Measurements from ENCODE around the gene MXD3. TPM values are rescaled to one million over a fixed set of nuclear protein-coding genes. Genes with fewer than 3 reads are reported as not detected.
A peak's percentile ranks its signal among the peaks of the same experiment; 100 is the strongest.

The MXD3 gene
- total RNA-seq, 1 donor from 2014 or later = 0.53 TPM

DNA sequence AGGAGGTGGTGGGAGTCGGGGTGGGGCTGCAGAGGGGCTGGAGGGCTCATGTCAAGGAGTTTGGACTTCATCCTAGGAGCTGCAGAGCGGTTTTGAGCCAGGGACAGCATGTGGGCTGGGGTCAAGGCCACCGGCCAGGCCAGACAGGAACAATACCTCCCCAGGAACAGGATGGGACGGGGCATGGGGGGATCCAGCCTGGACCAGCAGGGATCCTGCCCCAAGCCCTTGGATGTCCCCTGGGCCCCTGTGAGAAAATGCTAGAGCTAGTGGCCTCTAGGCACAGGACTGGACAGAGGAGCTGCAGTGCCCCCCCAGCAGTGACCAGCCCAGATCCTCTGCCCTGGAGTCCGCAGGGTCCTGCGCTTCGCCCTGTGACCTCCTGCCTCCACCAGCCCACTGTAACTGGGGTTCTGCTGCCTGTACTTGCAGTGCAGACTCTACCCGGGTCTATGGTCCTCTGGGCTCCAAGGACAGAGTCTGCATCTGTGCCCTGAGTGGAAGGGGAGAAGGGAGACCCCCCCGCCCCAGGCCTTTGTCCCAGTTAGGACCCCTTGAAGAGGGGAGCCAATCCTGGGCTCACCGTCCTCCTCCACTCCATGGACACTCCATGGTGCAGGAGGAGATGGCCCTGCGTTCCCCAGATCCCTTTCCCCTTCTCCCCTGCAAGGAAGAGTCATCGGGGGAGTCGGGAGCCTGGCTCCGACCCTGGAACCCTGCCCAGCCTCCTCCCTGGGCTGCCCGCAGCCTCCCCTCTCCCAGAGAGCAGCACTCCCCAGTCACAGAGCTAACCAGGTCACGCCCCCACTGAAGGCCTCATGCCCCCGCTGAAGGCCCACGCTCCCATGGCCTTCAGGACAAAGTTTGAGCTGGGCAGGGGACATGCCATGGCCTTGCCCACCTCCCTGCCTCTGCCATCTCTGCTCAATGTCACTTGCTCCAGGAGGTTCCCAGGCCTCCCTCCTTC is 3.0 kb upstream of the MXD3 start:
- TF ChIP-seq, protein P1, sequence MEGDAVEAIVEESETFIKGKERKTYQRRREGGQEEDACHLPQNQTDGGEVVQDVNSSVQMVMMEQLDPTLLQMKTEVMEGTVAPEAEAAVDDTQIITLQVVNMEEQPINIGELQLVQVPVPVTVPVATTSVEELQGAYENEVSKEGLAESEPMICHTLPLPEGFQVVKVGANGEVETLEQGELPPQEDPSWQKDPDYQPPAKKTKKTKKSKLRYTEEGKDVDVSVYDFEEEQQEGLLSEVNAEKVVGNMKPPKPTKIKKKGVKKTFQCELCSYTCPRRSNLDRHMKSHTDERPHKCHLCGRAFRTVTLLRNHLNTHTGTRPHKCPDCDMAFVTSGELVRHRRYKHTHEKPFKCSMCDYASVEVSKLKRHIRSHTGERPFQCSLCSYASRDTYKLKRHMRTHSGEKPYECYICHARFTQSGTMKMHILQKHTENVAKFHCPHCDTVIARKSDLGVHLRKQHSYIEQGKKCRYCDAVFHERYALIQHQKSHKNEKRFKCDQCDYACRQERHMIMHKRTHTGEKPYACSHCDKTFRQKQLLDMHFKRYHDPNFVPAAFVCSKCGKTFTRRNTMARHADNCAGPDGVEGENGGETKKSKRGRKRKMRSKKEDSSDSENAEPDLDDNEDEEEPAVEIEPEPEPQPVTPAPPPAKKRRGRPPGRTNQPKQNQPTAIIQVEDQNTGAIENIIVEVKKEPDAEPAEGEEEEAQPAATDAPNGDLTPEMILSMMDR (IDR thresholded peaks at IDR 0.05; ENCODE audit: insufficient read depth, low read length, severe bottlenecking) = no peak
- FAIRE-seq (no peak), DNase-seq (ENCODE audit: low read depth) (no peak)
- Histone ChIP-seq H3K27me3 (ENCODE audit: control insufficient read depth, insufficient read depth, low read length) (no peaks in the 10 kb centered on the region), H3K4me3 (ENCODE audit: low read depth, low read length) (no peak overlapping the region), H3K36me3 (ENCODE audit: control insufficient read depth, insufficient read depth, low read length) (peaks cover 3% of the 10 kb centered on the region)

DNA sequence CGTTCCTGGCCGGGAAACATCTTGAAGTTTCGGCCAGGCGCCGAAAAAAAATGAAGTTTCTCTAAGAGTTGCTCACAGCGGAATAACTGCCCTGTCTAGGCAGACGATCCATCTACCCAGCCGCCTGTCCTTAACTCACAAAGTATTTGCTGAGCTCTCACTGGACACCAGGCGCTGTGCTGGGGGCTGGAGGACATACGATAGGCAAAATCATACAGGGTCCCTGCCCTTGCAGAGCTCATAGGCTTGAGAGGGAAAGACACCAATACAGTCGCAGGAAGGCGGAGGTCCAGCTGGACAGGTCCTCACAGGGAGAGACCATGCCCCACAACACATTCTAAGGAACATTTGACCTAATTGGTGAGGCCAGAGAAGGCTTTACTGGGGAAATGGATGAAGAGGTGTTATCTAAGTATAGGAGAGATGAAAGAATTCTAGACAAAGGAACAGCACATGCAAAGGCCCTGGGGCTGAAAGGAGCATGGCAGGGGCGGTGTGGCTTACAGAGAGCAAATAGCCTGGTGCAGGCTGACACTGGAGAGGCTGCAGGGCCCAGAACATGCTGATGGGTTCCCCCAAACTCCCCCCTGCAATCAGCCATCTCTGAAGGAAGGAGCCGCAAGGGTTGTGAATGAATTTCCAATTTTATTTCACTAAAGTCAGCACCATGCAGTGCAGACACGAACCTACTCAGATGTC is 2.0 kb upstream of the MXD3 start:
- FAIRE-seq (no peak), DNase-seq (ENCODE audit: low read depth) (no peak)
- TF ChIP-seq, protein P1 (IDR thresholded peaks at IDR 0.05; ENCODE audit: insufficient read depth, low read length, severe bottlenecking) = no peak
- Histone ChIP-seq H3K27me3 (ENCODE audit: control insufficient read depth, insufficient read depth, low read length) (no peaks in the 10 kb centered on the region), H3K4me3 (ENCODE audit: low read depth, low read length) (no peak overlapping the region), H3K36me3 (ENCODE audit: control insufficient read depth, insufficient read depth, low read length) (peaks cover 3% of the 10 kb centered on the region)

DNA sequence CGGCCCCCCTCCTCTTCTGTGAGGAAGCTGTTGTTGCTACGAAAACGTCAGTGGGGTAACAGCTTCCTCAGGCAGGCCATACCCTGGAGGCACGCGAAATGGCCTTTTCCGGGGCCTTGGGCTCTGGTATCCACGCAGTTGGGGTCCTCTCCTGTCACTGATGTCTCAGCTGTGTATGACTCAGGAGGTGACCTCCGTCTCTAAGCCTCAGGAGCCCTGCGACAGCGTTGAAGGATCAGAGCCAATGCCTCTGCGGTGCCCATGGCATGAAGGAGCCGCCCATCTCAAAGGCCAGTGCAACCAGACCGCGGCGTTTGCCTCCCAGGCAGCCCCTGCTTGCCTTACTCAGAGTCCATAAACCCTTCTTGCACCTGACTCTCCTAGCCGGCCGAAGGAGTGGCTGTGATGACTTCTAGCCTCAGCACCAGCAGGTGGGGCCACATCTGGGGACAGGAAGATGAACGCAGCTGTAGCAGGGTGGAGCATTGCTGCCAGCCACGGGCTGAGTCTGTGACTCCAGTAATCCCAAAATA is 1.0 kb upstream of the MXD3 start:
- no peak for DNase-seq (ENCODE audit: low read depth)

DNA sequence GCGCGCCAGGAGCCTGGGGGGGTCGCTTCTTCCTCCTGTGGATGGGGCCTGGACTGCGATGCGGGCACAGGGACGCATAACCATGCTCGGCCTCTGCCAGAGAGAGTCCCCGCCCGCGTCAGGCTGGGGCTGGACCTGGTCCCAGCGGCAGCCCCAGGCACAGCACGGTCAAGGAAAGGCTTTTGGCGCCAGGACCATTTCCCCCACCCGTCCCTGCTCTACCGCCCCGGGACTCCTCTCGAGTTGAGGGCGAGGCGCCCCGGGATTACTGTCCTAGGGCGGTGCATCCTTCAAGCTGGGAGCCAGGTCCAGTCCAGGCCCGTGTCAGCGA is 341 bp downstream of the MXD3 start:
- Histone ChIP-seq H3K27me3 (ENCODE audit: control insufficient read depth, insufficient read depth, low read length) (no peaks in the 10 kb centered on the region), H3K4me3 (ENCODE audit: low read depth, low read length) (peak overlapping the region; percentile 73), H3K36me3 (ENCODE audit: control insufficient read depth, insufficient read depth, low read length) (no peaks in the 10 kb centered on the region)
- FAIRE-seq (no peak), DNase-seq (ENCODE audit: low read depth) (no peak)
- TF ChIP-seq, protein P1 (IDR thresholded peaks at IDR 0.05; ENCODE audit: insufficient read depth, low read length, severe bottlenecking) = no peak

More for the DNA sequence above, 1.0 kb upstream of the MXD3 start:
- TF ChIP-seq, protein P1 (IDR thresholded peaks at IDR 0.05; ENCODE audit: insufficient read depth, low read length, severe bottlenecking) = no peak
- Histone ChIP-seq H3K36me3 (ENCODE audit: control insufficient read depth, insufficient read depth, low read length) (peaks cover 3% of the 10 kb centered on the region), H3K27me3 (ENCODE audit: control insufficient read depth, insufficient read depth, low read length) (no peaks in the 10 kb centered on the region), H3K4me3 (ENCODE audit: low read depth, low read length) (no peak overlapping the region)
- FAIRE-seq = no peak

DNA sequence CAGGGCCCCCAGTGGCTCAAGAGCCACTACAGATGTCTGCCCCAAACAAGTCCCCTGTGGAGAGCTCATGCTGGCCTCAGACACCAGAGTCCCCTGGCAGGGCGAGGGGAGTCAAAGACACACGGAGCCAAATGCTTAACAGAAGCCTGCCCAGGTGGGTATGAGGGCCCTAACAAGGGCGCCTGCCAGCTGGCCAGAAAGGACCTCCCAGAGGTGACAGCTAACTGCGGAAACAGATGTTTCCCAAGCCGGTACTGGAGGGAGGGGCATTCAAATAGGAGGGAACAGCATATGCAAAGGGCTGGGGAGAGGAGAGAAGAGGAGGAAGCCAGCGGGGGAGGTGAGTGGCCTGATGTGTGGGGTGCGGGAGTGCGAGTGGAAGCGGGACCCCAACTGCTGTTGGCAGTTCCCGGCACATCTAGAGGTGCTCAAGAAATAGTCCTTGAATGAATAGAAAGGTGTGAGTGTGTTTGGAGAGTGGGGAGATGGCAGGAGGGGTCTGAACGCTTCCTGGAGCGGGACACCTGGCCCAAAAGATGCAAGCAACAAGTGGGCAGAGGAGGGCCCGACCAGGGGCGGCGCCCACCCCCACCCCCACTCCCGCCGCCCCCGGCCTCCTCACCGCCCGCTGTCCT is 824 bp downstream of the MXD3 start:
- DNase-seq (ENCODE audit: low read depth) = peak; percentile 18
- TF ChIP-seq, protein P1 (IDR thresholded peaks at IDR 0.05; ENCODE audit: insufficient read depth, low read length, severe bottlenecking) = no peak
- FAIRE-seq = no peak
- H3K4me3 ChIP-seq (ENCODE audit: low read depth, low read length) = peak overlapping the region; percentile 73
- H3K36me3 ChIP-seq (ENCODE audit: control insufficient read depth, insufficient read depth, low read length) = peaks cover under 1% of the 10 kb centered on the region
- H3K27me3 ChIP-seq (ENCODE audit: control insufficient read depth, insufficient read depth, low read length) = no peaks in the 10 kb centered on the region
